ENCODE data around the gene TMX3. TPM values are rescaled to one million over a fixed set of nuclear protein-coding genes. Genes with fewer than 3 reads are reported as not detected.

TMX3 gene
- polyA plus RNA-seq, result 118 and 158 TPM in 2 replicates
- polyA minus RNA-seq, result 129 and 134 TPM in 2 replicates

GRCh38 chr18:68714712-68715496 lies at the start of gene TMX3:
TSS of gene TMX3 (minus strand) at chr18:68715108. CDS start at chr18:68714981, 127 bp downstream.
- no peaks in the 10 kb centered on the region for H3K27me3 ChIP-seq (ENCODE audit: insufficient read depth, low read depth, low read length)
- H3F3A ChIP-seq (ENCODE audit: insufficient read depth, low read length, poor library complexity, severe bottlenecking), result no peaks in the 10 kb centered on the region
- H3K79me2 ChIP-seq (replicated peaks; ENCODE audit: insufficient read depth, low read length), result peaks cover 27% of the 10 kb centered on the region
- H3K4me3 ChIP-seq (ENCODE audit: low read length), result peak within 1 kb of the TSS; percentile 92
- H3K36me3 ChIP-seq (ENCODE audit: insufficient read depth, low read length), result peaks cover 6% of the 10 kb centered on the region
- H3K4me2 ChIP-seq (ENCODE audit: low read length), result peak within 1 kb of the TSS; percentile 86
- peak within 1 kb of the TSS; percentile 70 for H2AFZ ChIP-seq (ENCODE audit: low read depth, low read length)
- H4K20me1 ChIP-seq (ENCODE audit: insufficient read depth), result no peaks in the 10 kb centered on the region
- H3K9ac ChIP-seq (ENCODE audit: low read length), result peak within 1 kb of the TSS; percentile 79
- no peaks in the 10 kb centered on the region for H3K9me3 ChIP-seq (ENCODE audit: low read length)
- no peaks in the 10 kb centered on the region for H3K9me2 ChIP-seq (ENCODE audit: insufficient read depth, low read length)
- TF ChIP-seq EZH2 (IDR thresholded peaks at IDR 0.05; ENCODE audit: borderline replicate concordance, insufficient read depth, low read length, poor library complexity, severe bottlenecking), result no peak
- TF ChIP-seq SMC3 (conservative IDR thresholded peaks at IDR 0.05; ENCODE audit: poor library complexity), result peak; percentile 64
- peak; percentile 59 for TF ChIP-seq RAD21 (conservative IDR thresholded peaks at IDR 0.05)
- TF ChIP-seq POLR2AphosphoS5 (IDR thresholded peaks at IDR 0.05), result peak; percentile 45
- TF ChIP-seq TAF1 (IDR thresholded peaks at IDR 0.05; ENCODE audit: low read depth), result no peak
- TF ChIP-seq CTCF (IDR thresholded peaks at IDR 0.05; ENCODE audit: poor library complexity, severe bottlenecking), result no peak
- TF ChIP-seq MXI1 (conservative IDR thresholded peaks at IDR 0.05; ENCODE audit: poor library complexity, severe bottlenecking), result peak; percentile 86
- no peak for TF ChIP-seq REST (IDR thresholded peaks at IDR 0.05; ENCODE audit: borderline replicate concordance)
- peak; percentile 30 for TF ChIP-seq EP300 (conservative IDR thresholded peaks at IDR 0.05; ENCODE audit: poor library complexity, severe bottlenecking)
- peak within 1 kb of the TSS; percentile 70 for H3K27ac ChIP-seq (ENCODE audit: low read length)

GRCh38 chr18:68764016-68764415 lies 49.1 kb upstream of the TMX3 start:
- Histone ChIP-seq H3K4me3 (ENCODE audit: low read length) (no peak overlapping the region), H3K9me3 (ENCODE audit: low read length) (no peaks in the 10 kb centered on the region), H2AFZ (ENCODE audit: low read depth, low read length) (no peak overlapping the region), H3K9ac (ENCODE audit: low read length) (no peak overlapping the region), H3F3A (ENCODE audit: insufficient read depth, low read length, poor library complexity, severe bottlenecking) (no peaks in the 10 kb centered on the region), H4K20me1 (ENCODE audit: insufficient read depth) (no peaks in the 10 kb centered on the region), H3K9me2 (ENCODE audit: insufficient read depth, low read length) (no peaks in the 10 kb centered on the region), H3K27ac (ENCODE audit: low read length) (peak overlapping the region; percentile 50), H3K79me2 (replicated peaks; ENCODE audit: insufficient read depth, low read length) (no peaks in the 10 kb centered on the region), H3K4me2 (ENCODE audit: low read length) (no peak overlapping the region), H3K36me3 (ENCODE audit: insufficient read depth, low read length) (no peaks in the 10 kb centered on the region), H3K27me3 (ENCODE audit: insufficient read depth, low read depth, low read length) (no peaks in the 10 kb centered on the region)
- no peak for TF ChIP-seq SMC3 (conservative IDR thresholded peaks at IDR 0.05; ENCODE audit: poor library complexity)
- TF ChIP-seq POLR2AphosphoS5 (IDR thresholded peaks at IDR 0.05), result no peak
- TF ChIP-seq TAF1 (IDR thresholded peaks at IDR 0.05; ENCODE audit: low read depth), result no peak
- TF ChIP-seq RAD21 (conservative IDR thresholded peaks at IDR 0.05), result no peak
